ENCODE data around the gene MORN4.

MORN4 gene

GRCh38 chr10:97669571-97669970, 36.3 kb upstream of the MORN4 start:
- H3K27ac ChIP-seq = no peak overlapping the region
- no peak for TF ChIP-seq CTCF (conservative IDR thresholded peaks at IDR 0.05)

- TF ChIP-seq CTCF (conservative IDR thresholded peaks at IDR 0.05) = no peak
- H3K27ac ChIP-seq = no peak overlapping the region
These were observed 34.2 kb upstream of the MORN4 start for GRCh38 chr10:97667463-97667862.

- no peak for TF ChIP-seq CTCF (conservative IDR thresholded peaks at IDR 0.05)
- H3K27ac ChIP-seq = no peak overlapping the region
These were observed 33.7 kb upstream of the MORN4 start for GRCh38 chr10:97666992-97667391.

- no peak overlapping the region for H3K27ac ChIP-seq
- no peak for TF ChIP-seq CTCF (conservative IDR thresholded peaks at IDR 0.05)
These were observed 31.1 kb upstream of the MORN4 start for GRCh38 chr10:97664282-97664850.

- no peak for TF ChIP-seq CTCF (conservative IDR thresholded peaks at IDR 0.05)
- no peak overlapping the region for H3K27ac ChIP-seq
These were observed 26.3 kb upstream of the MORN4 start for GRCh38 chr10:97659589-97659988.

GRCh38 chr10:97656777-97657176, 23.5 kb upstream of the MORN4 start:
- no peak for TF ChIP-seq CTCF (conservative IDR thresholded peaks at IDR 0.05)
- no peak overlapping the region for H3K27ac ChIP-seq

GRCh38 chr10:97651773-97652172, 18.5 kb upstream of the MORN4 start:
- TF ChIP-seq CTCF (conservative IDR thresholded peaks at IDR 0.05) = no peak
- no peak overlapping the region for H3K27ac ChIP-seq
